ENCODE data around the gene CPT1C.

Gene CPT1C

DNA sequence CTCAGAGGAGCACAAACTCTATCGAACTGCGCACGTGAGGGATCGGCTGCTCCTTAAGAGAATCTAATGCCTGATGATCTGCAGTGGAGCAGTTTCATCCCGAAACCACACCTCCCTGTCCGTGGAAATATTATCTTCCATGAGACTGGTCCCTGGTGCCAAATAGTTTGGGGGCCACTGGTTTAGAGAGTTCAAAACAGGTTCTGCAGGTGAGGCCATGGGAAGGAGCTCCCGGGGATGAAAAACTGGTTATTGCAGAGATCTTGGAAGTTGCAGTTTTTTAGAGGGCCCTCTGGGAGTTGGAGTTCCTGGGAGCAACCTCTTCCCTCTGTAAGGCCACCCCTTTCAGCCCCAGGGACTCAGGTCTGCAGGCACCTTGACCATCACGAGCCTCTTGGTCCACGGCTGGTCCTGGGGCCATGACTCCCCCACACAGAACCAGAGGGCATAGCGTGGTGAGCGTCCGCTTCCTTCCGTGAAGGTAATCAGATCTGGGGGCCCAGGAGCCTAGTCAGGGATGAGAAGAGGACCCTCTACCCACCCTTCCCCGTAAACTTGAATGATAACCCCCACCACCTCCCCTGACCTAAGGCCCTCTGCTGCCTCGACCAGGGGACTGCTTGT lies 30.5 kb upstream of the CPT1C start:
- no peak for DNase-seq

GRCh38 chr19:49662011-49662410 lies 28.9 kb upstream of the CPT1C start:
- no peak for DNase-seq

DNA sequence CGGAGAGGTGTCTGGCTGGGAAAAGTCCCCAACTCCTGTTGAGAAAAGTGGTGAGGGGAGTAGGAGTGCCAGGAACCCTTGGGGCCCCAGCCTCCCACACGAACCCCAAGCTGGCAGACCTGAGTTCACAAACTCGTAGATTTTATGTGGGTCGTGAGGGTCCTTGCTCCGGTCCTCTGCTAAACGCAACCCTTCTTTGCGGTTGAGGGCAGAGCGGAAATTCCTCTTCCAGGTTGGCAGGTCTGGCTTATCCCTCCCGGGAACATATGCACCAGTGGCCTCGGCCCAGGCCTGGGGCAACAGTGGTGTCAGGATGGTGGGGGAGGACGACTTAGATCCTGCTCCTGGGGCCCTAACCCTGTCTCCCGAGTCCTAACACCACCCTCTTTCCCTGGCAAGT lies 27.7 kb upstream of the CPT1C start:
- DNase-seq = no peak

DNA sequence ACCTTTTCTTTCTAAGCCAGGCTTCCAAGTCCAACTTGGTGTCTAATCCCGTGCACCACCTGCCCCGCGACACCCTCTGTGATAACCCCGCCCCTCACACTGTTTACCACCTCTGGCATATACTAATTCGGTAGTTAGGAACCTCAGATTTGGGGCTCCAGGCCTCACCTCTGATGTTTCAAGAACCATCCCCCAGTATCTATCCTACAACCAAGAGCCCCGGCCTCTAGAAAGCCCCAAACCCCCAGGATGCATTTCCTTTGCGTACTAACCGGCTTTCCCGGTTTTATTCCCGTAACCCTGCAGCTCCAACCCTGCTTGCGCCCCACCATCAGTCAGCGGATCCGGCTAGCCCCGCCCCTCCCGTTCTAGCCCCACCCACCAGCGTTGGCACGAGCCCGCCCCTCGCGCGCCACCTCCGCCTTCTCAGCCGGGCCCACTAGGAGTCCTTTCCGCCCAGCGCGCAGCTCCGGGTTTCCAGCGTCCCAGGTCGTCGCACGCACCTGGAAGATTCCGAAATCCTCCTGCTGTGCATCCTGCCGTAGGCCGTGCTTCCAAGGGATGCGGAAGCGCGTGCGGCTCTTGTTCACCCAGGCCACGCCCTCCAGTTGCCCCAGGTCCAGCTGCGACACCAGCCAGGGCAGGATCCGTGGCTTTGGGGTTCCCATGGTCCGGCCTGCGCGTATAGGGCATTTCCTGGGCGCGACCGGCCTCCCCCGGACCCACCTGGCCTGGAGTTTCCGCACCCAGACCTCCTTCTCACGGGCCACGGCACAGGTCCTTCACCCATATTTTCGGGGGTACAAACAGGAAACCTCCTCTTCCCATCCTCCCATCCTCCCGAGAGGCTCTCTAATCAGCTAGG lies 26.5 kb upstream of the CPT1C start:
- peak; percentile 74 for DNase-seq

DNA sequence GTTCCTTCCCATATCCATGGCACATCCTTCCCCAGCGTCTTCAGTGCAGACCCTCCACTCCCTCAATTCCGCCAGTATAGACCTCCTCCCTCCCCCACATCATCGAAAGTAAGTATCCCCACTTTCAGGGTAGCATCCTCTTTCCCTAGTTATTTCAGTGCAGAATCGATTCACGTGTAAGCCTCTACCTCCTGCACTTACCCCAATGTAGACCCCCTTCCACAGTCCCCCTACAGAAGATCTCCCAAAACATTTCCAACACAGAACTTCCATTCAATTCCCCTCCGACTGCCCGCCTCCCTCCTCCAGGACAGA lies 25.9 kb upstream of the CPT1C start:
- no peak for DNase-seq

DNA sequence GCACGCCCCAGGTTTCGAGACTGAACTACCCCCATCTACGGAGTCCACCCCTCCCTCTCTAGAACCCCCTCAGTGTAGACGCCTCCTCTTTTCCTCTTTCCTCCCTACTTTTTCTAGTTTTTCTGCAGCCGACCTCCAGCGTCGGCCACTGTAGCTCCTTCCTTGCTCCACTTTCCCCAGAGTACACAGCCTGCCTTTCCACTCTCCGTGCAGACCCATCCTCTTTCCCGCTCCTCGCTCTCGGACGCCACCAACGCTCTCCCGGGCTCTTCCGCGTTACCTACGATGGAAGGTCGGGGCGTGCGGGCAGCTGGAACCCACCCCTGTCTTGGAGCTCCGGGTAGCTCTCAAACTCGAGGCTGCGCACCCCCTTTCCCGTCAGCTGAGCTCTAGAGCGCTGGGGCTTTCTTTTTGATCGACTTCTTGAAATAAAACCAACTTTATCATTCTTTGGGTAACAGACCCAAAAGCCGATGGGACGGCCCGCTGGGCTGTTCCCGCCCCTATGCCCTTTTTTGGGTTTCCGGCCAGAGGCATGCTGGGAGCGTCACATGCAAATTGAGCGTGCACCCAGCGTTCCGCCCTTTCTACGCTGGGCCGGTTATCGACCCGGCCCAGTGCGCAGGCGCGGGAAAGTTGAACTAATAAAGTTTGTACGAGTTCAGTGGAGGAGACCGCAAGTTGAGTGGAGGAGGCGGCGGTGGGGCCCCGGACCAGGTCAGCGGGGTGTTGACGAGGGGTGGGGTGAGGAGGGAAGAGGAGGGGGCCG lies 25.4 kb upstream of the CPT1C start, which contains the start of the genes BCL2L12 and IRF3:
TSS of gene BCL2L12 (plus strand) at position 583 of the 769 bp plus-strand sequence. CDS start 760 bp downstream, outside the sequence.
TSS of gene IRF3 (minus strand) at position 507 of the 769 bp plus-strand sequence. CDS start 1,019 bp downstream, outside the sequence.
- DNase-seq = peak; percentile 88

DNA sequence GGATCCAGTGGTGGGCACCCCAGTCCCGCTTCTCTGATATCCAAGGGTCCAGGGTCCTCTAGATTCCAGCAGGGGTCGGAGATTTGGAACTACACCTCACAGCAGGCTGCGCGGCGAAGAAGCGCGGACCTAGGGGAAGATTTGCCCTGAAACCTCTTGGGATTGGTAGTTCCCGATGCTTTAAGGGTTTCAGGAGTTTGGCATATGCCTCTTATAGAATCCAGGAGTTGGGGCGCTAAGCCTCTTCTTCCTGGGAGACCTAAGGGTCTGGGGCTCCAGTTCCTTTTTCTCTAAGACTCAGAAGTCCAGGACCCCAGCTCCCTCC lies 24.8 kb upstream of the CPT1C start:
- no peak for DNase-seq

- DNase-seq = no peak
These were observed 23.4 kb upstream of the CPT1C start for GRCh38 chr19:49667473-49667872.

DNA sequence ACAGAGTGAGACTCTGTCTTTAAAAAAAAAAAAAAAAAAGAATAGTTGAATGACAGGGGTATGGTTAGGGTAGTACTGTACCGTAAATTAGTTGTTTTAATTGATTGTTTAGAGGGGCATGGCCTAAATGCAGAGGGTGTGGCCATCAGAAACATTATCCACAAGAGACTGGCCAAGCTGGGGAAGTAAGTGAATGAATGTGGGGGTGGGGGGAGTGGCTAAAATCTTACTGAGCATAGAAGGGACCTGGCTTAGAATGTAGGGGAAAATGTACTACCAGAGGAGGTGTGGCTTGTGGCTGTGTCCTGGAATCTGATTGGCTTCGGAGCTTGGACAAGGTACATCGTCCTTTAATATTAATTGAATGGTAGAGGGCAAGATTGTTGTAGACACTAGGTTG lies 21.4 kb upstream of the CPT1C start:
- DNase-seq = no peak

DNA sequence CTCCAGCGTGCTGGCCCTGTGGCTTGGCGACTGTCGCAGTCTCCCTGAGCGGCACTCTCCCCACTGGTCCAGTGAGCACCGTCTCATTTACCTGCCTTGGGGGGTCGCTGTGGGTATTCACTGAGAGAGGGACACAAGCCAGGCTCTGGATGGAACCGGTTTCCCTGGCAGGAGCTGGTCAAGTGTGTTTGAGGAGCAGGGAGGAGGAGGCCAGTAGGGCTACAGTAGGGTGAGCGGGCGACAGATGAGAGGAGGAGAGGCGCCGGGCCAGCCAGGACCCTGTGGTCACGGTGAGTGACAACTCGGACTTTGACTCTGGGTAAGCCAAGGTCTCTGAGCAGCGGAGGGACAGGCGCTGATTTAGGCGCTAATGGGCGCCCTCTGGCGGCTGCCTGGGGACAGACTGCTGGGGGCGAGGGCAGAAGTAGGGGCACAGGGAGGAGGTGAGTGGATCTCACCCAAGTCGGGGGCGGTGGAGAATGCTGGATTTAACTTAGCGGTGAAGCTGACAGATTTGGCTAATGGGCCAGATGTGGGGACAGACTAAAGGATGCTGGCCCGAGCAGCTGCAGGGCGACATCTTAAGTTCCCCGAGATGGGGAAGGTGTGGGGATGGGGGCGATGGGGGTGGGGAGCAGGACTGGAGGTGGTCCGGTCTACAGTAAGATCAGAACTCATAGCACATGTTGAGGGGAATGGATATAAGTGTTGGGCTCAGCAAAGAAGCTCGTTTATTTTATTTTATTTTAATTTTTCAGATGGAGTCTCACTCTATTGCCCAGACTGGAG lies 18.6 kb upstream of the CPT1C start:
- DNase-seq = peak; percentile 77

DNA sequence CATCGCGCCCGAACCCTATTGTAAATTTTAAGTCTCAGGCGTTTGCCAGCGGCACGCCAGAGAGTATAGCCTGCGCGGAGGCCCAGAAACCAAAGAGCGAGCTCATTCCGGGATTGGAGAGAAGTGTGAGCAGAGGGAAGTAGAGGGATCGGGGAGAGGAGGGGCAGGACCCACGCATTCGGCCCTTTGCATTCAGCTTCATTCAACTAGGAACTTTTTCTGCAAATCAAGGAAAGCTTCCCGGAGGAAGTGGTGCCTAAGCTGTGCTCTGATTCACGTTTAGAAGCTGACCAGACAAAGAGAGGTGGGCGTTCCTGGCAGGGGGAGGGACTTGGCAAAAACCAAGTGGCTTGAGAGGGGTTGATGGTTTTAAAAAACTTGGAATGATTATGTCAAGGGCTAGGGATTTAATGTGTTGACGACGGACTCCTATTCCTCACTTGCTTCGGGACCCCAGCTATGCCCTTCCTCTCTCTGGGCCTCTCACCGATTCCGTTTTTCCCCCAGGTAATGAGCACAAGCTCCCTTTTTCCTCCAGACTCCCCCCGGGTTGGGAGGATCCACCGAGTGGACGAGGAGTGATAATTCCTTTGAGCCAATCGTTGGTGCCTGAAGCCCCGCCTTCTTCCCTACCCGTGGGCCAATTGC lies 14.7 kb upstream of the CPT1C start:
- peak; percentile 95 for DNase-seq

GRCh38 chr19:49676784-49677230 lies 14.1 kb upstream of the CPT1C start:
- DNase-seq = peak; percentile 96

- DNase-seq = no peak
These were observed 13.6 kb upstream of the CPT1C start, which contains the start of gene PRMT1 for GRCh38 chr19:49677231-49677900. Gene PRMT1, plus strand, starts transcription at chr19:49677271. Its CDS starts 10 bp downstream, at chr19:49677281.

GRCh38 chr19:49677901-49678674 lies 12.8 kb upstream of the CPT1C start:
- DNase-seq = peak; percentile 79

DNA sequence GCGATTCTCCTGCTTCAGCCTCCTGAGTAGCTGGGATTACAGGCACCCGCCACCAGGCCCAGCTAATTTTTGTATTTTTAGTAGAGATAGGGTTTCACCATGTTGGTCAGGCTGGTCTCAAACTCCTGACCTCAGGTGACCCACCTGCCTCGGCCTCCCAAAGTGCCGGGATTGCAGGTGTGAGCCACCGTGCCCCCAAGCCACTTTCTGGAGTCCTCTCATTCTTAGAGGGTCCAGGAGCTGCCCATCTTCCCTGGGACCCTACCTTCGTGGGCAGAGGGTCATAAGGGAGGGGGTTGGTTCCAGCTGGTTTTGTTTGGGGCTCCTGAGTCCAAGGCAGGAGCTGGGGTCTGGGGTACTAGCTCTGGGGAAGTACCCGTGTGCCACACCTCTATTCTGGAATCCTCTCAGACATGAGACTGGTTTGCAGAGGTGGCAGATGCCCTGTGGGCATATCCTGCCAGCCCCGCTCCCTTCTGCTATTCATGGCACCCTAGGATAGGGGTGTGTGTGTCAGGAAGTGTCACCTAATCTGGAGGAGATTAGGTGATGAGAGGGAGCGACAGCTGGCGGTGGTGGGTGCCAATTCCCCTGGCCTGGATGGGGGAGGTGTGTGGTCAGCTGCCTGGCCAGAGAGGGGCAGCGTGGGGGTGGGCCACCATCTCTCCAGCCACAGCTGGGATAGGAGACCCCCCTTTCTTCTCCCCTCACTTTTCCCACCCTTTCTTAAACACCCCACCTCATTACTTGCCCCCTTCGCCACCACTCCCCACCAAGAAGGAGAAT lies 11.7 kb upstream of the CPT1C start:
- DNase-seq = no peak

- no peak for DNase-seq
These were observed 11.0 kb upstream of the CPT1C start for GRCh38 chr19:49679771-49680413.

- DNase-seq = peak; percentile 77
These were observed 10.2 kb upstream of the CPT1C start for GRCh38 chr19:49680421-49681351.

GRCh38 chr19:49681830-49682229 lies 9.1 kb upstream of the CPT1C start:
- no peak for DNase-seq

Measured in right kidney (tissue), 1 donor.